GM12865 (cell line): ENCODE results near the gene H2AZ1.

Source experiments
- DNase-seq: peaks from one replicate; pipeline ENCODE4 v3.0.0; 2010; ENCODE audit warnings: low read depth
- H3K4me3 ChIP-seq: 2 replicates; pipeline ENCODE4 v1.5.1; 2011; ENCODE audit warnings: mild to moderate bottlenecking, low read depth, low read length, control low read depth
- CTCF ChIP-seq: IDR thresholded peaks from 2 replicates; pipeline ENCODE4 v1.5.1; 2011; ENCODE audit warnings: low read length, control low read depth, low read depth, inconsistent platforms; ENCODE audit not compliant: insufficient read depth; ENCODE audit errors: missing control alignments

The H2AZ1 gene

GRCh38 chr4:99979872-99980271 is 29.8 kb upstream of the H2AZ1 start:
- no peak for TF ChIP-seq CTCF
- H3K4me3 ChIP-seq, result no peak overlapping the region
- DNase-seq, result no peak

GRCh38 chr4:99971453-99972111 is 21.5 kb upstream of the H2AZ1 start:
- TF ChIP-seq CTCF, result no peak
- no peak overlapping the region for H3K4me3 ChIP-seq
- no peak for DNase-seq

- no peak for DNase-seq
- H3K4me3 ChIP-seq, result no peak overlapping the region
- TF ChIP-seq CTCF, result no peak
Measured at GRCh38 chr4:99968330-99968729, 18.3 kb upstream of the H2AZ1 start.

GRCh38 chr4:99966692-99967091 is 16.6 kb upstream of the H2AZ1 start:
- no peak for TF ChIP-seq CTCF
- H3K4me3 ChIP-seq, result no peak overlapping the region
- no peak for DNase-seq

GRCh38 chr4:99965674-99966350 is 15.7 kb upstream of the H2AZ1 start:
- no peak for TF ChIP-seq CTCF

GRCh38 chr4:99965173-99965572 is 15.1 kb upstream of the H2AZ1 start:
- H3K4me3 ChIP-seq, result no peak overlapping the region
- TF ChIP-seq CTCF, result no peak

More at GRCh38 chr4:99965674-99966350, 15.7 kb upstream of the H2AZ1 start:
- no peak overlapping the region for H3K4me3 ChIP-seq
- no peak for DNase-seq

More at GRCh38 chr4:99965173-99965572, 15.1 kb upstream of the H2AZ1 start:
- DNase-seq, result no peak
